Activated naive CD4-positive, alpha-beta T cell (primary cell): ENCODE data around the gene SERPINI1.

Experiments
- DNase-seq, 4 experiments: peaks; one replicate each; lab custom pipeline; 2025; lab: John Stamatoyannopoulos, UW

Gene SERPINI1

DNA sequence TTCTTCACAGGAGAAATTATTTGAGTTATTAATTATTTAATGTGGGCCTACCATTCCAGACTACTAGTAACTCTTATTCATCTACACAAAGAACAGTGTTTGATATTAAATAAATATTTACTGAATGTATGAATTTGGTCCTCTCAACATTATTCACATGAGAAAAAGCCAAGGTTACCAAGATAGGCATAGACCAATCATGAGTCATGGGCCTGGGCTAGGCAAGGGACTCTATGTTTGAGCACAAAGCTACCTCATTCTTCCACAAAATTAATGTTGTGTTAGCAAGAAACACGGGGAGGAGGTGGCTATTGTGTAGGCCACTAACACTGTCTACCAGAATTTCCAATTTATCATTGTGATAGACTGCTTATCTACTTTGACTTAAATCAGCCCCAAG, 115.7 kb downstream of the SERPINI1 start:
- no peak for DNase-seq

DNA sequence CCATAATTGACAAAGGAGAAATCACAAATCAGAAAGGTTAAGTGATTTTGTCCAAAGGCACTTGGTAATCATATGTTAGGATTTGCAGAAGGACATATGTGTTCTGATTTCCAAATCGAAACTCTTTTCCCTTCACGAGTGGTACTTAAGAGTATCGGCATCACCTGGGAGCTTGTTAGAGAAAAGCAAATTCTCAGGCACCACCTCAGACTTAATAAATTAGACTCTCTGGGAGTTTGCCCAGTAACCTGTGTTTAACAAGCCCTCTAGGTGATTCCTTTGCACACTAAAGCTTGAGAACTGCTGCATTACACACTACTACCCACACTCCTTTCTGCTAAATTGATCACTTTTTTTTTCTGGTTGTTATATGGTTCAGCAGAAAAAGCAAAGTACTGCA, 116.2 kb downstream of the SERPINI1 start:
- DNase-seq = no peak

DNA sequence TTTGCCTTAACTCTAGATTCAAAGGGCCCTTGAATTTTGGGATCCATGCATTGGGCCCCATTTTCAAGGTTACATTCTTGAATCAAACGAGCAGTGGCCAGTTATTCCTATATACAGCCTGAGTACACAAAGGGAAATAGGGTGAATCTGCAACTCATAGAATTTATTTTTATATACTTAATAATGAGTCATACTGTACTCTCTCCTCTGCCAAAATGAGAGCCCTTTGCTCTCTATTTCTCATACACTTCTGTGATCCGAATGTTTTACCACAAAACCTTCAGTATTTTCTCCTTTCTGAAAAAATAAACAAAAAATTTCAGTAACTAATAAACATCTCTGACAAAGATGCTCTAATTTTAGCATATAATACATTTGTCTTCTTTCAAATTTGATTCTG, 116.7 kb downstream of the SERPINI1 start:
- no peak for DNase-seq

DNA sequence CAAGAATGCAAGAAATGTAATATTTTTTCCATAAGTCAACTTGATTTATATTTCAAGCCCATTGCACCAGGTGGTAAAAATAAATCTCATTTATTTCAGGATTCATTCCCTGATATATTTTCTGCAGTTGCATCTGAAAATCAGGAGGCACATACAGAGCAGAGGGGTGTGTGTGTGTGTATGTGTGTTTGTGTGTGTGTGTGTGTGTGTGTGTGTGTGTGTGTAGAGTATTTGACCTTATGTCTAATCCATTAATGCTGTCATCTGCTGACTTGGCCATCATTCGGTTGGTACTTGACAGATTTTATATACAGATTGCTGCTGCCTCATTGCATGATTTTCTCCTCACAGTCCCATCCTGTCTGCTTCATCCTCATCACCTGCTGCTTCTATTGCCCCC, 118.5 kb downstream of the SERPINI1 start:
- no peak for DNase-seq

DNA sequence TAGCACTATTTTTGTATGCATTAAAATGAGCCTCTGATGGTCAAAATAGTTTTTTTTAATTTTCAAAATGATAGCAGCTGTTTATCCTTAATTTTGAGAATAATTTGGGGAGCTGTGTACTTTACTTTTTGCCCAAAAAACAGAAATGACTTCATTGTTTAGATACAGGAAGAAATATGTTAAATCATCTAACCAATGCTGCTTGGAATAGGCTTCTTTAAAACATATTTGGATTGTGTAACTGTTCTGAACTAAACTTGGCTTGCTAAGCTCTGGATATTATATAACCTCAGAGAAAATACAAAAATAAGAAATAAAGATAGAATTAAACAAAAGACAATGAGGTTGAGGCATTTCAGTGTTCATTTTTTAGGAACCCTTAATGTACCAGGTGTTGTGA, 119.3 kb downstream of the SERPINI1 start:
- DNase-seq = no peak

DNA sequence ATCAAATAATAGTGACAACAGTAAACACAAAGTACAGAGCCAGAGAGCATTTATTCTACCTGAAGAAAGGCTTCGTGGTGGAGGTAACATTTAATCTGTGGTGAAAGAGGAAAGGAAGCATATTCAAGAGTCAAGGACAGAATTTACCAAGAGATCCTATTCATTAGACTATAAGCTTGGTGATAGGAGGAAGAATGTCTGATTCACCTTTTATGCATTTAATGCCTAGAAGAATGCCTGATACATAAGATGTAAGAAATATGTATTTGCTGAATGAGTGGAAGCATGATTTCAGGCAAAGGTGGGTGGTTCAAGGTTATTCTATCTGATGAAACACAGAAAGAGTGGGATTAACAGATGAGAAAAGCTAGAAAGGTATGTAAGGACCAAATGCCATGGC, 119.8 kb downstream of the SERPINI1 start:
- no peak for DNase-seq

DNA sequence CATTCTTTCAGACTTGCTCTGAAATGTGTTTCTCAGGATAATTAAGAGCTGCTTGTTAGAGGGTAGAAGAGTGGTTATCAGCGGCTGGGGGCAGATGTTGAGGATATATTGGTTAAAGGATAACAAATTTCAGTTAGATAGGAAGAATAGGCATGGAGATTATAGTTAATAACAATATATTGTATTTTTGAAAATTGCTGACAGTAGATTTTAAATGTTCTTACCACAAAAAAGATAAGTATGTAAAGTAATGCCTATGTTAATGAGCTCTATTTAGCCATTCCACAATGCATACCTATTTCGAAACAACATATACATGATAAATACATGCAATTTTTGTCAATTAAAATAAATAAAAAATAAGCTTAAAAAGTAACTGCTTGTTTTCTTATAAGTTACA, 123.3 kb downstream of the SERPINI1 start:
- no peak for DNase-seq

DNA sequence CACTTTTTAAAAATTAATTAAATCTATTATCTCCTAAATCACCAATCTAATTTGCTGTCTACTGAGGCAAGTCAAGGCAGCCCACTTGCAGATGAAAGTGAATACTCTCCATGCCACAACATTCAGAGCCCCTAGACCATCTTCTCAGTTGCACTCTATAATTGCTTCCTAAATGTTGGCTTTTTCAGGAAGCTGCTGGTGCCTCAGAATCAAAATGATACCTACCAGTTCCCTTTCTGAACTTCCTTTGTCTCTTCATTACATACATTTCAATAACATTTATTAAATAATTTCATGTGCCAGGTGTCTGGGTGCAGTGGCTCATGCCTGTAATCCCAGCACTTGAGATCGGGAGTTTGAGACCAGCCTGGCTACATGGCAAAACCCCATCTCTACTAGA, 124.1 kb downstream of the SERPINI1 start:
- no peak for DNase-seq

DNA sequence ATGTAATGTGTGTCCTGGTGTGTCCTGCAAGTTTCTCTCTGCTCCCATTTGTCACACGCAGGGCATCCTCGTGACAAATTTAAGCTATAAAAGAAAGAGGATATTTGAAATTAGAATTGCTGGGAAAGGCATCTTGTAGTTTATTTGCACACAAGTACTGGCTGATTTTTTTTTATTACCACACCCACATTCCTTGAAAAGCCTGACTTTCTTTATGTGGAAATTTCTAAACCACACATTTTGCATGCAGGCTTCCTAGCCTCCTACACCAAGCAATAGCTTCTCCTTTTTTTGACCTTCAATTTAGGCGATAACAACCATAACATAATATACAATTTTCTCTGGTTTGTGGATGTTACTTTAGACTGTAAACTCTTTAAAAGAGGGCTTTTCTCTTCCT, 126.1 kb downstream of the SERPINI1 start:
- no peak for DNase-seq

DNA sequence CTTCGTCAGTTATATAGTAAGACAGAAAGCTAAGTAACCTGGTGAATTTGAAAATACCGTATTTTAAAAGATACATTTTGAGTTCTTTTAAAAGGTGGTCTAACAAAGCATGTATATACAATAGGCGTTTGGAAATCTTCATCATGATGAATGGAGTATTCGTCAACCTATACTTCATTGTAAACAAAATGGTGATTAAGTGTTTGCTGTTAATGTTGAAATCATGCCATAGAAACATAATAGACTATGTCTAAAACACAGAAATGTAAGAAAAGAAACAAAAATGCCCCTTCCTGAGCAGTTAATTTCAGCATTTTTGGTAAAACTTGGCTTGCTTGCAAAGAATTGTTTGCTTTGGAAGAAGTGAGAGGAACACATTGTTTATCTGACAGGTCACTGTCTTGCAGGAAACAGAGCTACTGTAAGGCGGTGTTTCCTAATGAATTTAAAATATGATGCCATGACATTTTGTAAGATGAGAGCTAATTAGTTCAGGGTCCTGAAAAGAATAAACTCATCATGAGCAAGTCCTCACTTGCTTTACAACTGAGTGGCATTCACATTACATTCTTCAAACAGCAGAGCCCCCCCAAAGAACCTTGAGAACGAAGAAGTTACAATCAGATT, 126.7 kb downstream of the SERPINI1 start:
- DNase-seq = no peak

DNA sequence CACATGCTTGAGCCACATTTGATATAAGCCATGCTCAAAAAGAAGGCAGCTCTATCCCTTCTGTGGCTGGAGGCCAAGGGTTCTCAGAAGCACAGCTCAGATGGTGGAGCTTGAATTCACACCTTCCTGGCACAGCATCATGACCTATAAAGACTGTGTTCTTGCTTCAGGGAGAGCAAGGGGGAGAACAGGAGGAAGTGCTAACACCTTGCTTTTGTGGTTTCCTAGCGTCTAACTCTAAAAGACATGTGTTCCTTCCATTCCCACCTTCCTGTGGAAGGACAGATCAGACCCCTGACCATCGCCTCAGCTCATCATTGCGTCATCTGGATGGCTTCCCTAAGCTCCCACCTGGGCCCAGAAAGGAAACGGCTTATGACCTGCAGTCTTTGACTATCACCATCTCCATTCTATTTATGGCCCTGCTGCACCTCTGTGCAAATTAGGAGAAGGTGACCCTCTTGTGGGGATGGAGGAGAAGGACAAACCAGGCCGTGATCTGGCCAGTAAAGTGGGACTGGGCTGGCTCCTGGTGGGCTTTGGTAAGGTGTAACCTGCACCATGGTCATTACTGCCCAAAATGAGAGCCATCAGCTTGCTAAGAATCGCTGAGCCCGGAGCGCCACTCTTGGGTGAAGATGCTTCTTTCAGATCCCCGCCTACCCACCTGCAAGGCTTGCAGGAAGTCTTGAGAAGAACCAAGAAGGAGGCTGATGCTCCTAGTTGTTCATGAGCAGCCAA, 128.5 kb downstream of the SERPINI1 start:
- DNase-seq = no peak

DNA sequence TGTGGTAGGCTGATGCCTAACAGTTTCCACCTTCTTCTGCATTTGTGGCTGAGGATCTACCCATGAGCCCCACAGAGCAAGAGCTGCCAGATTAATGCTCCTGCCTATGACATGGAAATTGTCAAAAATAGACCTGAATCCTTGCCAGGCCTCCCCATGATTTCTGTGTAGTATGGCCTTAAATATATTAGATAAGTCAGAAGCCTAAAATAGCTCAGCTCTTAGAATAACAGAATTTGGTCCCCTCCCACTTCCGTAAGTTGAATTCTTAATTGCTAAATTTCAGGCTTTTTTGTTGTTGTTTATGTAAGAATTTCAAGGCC, 129.0 kb downstream of the SERPINI1 start:
- no peak for DNase-seq

DNA sequence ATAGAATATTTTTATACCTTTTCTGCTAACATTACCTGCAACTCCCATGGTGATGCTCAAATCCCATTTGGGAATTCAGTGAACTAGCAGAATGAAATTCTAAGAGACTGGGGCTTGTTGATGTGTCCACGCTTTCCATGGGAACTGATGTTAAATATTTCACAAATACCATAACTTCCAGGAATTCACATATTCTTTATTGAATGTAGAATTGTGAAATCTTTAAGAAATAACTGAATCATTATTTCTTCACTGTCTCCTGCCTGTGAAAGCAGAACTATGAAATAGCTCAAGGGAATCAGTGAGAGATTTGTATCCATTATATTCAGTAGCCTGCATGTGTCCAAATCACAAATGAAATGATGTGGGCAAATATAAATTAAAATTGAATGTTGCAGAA, 130.8 kb downstream of the SERPINI1 start:
- DNase-seq = no peak

DNA sequence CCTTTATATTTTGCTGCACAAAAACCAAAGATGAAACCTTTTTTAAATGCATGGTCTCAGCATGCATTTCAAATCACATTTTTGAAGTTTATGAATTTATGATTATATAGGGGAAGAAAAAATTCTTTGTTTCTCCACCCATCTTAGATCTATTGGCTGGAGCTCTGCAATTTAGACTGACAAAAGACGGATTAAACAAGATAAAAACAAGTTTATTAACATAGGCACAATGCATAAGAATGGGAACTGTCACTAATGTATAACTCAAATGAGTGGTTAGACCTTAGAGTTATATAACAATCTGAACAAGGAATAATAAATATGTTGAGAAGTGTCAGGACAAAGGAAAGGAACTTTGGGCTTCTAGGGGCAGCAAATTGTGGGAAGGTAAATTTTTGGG, 132.5 kb downstream of the SERPINI1 start:
- DNase-seq = no peak

DNA sequence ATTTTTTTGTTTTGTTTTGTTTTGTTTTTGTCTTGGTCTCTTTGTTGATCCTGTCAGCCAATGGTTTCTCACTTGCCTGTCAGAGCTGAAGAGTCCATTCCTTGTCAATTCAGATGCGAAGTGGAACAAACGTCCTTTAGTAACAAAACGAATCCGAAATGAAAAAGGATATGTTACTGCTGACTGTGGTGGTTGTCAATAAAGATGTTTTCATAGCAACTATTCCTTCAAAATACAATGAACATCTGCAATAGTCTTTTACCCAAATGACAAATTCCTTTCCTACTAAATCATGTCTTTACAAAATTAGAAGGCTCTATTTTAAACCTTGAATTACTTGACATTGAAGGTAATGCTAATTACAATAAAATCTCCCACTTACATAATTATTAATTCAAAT, 134.7 kb downstream of the SERPINI1 start:
- DNase-seq = no peak

DNA sequence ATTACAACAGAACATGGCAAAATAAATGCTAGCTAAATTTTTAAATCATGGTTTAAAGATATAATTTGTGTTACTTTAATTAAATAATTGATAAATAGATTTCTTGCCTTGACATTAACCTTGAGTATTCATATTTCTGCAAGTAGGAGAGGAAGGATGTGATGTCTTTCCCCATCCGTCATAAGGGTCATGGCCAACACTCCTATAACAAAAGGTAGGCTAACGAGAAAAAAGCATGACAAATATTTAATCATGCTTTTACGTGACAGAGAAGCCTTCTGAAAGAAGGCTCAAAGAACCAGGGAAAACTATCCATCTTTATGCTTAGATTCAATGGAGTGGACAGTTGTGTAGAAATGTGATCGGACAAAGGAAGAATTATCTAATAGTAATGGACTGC, 135.2 kb downstream of the SERPINI1 start:
- DNase-seq = no peak

DNA sequence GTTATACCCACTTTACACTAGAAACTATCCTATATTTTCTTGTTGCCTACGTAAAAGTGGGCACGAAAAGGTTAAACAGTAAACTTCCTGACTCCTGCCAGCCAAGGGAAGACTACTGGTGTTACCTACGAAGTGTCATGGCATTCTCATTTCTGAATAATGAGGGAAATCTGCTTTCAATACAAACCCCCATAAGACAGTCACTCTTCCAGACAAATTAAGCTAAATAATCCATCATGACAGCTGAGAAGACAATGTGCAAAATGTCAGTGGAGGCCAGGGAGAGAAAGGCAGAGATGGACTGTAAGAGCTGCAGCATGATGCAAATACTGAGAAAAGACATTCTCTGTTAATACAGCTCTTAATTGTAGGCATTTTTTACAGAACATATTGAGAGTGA, 136.5 kb downstream of the SERPINI1 start:
- no peak for DNase-seq

DNA sequence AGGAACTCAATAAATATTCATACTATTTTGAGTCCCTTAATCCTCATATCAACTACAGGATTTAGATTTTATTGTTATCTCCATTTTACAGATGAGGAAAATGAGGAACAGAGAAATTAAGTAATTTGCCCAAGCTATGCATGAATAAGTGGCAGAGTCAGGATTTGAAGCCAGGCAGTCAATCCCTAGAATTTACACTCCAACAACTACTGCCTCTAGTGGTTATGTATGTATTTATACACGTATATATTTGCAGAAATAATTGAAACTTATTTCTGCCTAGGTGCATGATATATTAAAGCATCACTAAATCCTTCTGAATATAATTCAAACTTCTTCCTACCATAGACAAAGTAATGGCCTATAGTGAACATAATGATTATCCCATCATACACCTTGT, 137.4 kb downstream of the SERPINI1 start:
- DNase-seq = no peak

DNA sequence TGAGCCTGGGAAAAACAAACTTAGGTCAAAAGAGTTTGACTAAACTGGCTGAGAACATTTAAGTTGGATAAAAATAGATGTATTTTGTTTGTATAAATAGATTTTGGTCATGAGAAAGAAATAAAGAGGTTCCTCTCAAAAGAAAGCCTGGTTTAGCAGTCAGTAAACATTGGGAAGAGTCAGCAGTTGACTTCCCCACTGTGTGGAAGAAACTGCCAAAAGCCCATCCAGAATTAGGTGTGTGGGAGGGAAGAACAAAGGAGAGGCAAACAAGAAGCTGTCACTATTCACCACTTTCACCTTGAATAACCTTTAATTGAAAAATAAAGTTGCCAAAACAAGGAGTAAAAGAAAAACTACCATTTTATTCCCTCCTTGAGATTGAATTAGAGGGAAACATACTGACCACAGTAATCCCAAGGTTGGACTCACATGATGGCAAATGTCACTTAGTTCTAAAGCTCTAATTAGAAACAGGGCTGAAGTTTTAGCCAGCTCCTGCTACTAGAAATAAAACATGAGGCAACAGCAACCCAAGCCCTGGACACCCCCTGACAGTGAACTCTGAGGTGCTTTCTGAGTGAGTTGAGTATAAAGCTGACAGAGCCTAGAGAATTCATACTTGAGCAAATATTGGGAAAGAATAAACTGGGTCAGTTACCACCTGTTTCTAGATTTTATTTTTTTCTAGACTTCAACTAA, 139.3 kb downstream of the SERPINI1 start:
- DNase-seq = no peak
